ENCODE results near the gene ARL8A.
"Not testable (repeated sequence)": the region's sequence is repeated elsewhere in the genome, so short reads cannot be mapped to it uniquely, and the experiment has no call there.

The ARL8A gene

GRCh38 chr1:202176949-202177927 lies 32.7 kb upstream of the ARL8A start:
- no peak for DNase-seq (ENCODE audit: low spot score)

- DNase-seq (ENCODE audit: low spot score) = no peak
These were observed 29.5 kb upstream of the ARL8A start for GRCh38 chr1:202173993-202174392.

DNA sequence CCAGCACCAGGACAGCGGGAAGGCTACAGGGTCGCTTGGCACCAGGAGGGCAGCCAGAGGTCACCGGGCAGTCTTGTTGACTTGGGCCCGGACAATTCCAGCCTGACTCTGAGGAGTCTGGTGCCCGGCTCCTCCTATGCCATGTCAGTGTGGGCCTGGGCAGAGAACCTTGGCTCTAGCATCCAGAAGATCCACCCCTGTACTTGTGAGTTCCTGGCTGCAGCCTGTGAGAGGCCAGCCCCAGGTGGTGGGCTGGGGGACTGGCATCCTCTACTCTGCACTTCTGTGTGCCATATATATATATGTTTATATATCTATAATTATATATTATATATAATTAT lies 27.4 kb upstream of the ARL8A start:
- DNase-seq (ENCODE audit: low spot score) = no peak

GRCh38 chr1:202171292-202172014 lies 26.9 kb upstream of the ARL8A start:
- no peak for DNase-seq (ENCODE audit: low spot score)

GRCh38 chr1:202170726-202171125 lies 26.2 kb upstream of the ARL8A start:
- no peak for DNase-seq (ENCODE audit: low spot score)

GRCh38 chr1:202168861-202169260 lies 24.3 kb upstream of the ARL8A start:
- DNase-seq (ENCODE audit: low spot score) = no peak

DNA sequence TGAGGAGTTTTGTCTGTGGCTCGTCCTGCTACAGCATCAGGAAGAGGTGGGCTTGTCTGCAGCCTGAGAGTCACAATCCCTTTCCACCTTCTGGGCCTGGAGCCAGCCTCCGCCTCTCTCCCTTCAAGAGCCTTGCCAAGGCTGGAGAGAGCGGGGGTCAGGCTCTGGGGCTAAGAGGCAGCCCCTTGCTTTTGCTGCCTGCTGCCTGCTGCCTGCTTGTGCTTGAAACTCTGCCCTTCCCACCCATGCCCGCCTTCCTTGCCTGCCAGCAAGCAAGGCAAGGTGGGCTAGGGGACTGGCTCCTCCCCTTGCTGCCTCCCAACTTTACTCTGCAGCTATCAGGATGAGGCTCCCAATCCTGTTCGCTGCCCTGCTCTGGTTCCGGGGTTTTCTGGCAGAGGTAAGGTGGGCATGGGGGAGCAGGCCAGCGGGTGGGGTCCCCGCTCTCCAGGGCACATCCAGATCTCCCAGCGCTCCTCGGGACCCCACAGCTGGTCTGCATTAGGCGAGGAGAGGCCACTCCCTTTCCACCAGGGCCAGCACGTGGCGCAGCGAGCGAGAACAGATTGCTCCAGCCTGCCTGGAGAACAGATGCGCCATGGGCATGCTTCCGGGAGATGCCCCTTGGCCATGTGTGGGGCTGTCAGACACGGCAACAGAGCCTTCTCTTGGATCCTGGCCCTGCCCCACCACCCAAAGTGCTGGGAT lies 23.3 kb upstream of the ARL8A start:
- DNase-seq (ENCODE audit: low spot score) = peak; percentile 75

- DNase-seq (ENCODE audit: low spot score) = not testable (repeated sequence)
These were observed 22.5 kb upstream of the ARL8A start for GRCh38 chr1:202167054-202167453.

GRCh38 chr1:202165942-202166843 lies 21.7 kb upstream of the ARL8A start:
- no peak for DNase-seq (ENCODE audit: low spot score)

DNA sequence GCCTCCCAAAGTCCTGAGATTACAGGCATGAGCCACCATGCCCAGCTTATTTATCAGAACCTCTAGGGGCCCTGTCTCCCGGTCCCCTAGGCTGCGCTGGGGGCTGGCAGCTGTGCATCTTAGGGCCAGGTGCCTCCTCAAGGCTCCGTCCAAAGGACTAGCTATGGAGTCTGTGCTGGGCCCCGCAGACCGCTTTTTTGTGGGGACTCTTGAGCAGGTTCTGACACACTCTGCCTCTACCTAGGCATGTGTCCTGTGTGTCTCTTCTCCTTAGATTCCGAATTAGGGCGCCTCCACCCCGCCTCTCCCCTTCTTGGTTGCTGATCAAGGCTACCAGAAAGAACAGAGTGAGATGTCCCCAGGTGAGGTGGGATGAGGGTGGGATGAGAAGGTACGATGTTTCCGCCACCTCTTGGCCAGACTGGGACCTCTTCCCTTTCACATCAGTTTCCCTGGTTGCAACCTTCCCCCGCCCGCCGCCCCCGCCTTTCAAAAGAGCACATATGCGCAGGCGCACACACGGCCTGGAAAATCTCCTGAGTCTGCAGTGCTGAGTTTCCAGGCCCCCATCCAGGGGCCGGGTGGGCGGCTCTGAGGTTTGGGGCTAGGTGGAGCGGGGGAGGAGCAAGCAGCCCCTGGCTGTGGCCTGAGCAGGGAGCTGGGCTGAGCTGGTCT lies 20.9 kb upstream of the ARL8A start:
- DNase-seq (ENCODE audit: low spot score) = peak; percentile 87

DNA sequence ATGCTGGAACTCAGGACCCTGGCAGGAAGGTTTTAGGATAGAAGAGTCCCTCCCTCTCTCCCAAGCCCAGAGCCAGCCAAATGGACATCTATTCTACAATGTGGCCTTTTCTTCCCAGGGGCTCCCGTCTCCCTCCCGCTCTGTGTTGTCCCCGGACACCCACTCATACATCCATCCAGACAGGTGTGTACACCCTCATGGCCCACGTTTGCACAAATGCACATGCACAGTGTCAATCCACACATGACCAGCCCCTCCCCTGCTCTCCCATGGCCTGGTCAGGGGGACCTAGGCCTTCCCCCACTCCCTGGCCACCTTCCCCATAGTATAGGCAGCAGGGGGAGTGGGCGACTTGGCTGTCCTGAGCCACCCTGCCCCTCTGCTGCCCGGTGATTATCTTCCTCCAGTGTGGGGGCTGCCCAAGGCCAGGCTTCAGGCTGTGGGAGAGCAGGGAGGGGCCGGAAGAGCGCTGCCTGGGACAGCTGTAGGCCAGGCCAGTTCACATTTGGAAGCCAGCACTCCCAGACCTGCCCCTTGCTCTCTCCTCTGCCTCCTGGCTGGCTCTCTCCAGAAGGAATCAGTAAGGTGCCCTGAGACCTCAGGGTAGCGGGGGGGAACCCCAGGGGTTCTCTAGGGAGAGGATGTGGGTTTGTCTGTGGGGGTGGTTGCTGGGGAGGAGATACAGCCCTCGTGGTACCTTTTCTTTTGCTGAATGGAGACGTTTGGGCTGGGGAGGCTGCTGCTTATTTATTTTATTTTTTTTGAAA lies 19.9 kb upstream of the ARL8A start:
- no peak for DNase-seq (ENCODE audit: low spot score)

DNA sequence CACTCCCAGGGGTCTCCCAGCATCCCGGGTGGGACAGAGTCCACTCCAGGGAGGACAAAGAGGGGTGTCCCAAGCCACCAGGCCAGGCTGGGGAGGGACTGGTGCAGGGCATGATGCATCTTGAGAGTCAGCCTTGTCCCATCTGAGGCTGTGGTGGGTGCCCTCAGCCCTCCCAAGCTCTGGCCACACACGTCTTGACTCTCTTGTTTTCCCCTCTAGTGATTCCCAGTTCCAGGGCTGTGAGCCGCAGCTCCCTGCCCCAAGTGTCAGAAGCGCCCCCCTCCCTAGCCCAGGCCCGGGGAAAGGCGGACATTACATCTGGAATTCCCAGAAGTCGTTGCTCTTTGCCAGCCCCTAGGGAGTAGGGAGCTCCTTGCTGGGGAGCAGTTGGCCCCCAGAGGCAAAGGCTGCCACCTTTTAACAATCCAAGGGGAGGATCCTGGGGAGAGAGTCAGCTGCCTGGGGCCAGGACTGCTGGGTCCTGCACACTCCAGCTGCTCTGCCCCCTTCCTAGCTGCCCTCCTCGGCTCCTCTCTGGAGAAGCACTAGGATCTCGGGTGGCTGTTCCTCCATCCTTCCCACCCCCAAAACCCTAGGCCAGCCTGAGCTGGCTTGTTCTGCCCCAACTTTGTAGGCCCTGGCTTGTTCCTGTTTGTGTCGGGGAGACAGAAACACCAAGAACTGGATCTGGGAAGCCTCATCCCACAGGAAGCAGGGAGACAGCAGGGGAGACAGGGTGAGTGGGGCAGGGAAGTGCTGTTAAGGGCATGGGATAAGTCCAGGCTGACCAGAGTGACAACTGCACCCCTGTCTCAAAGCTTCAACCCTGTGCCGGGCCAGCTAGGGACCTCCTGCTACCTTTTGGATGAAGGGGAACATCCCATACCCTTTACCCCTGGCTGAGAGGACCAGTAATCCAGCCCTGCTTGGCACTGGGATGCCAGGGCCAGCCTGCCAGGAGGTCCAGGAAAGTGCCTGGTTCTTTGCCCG lies 19.0 kb upstream of the ARL8A start:
- no peak for DNase-seq (ENCODE audit: low spot score)

DNA sequence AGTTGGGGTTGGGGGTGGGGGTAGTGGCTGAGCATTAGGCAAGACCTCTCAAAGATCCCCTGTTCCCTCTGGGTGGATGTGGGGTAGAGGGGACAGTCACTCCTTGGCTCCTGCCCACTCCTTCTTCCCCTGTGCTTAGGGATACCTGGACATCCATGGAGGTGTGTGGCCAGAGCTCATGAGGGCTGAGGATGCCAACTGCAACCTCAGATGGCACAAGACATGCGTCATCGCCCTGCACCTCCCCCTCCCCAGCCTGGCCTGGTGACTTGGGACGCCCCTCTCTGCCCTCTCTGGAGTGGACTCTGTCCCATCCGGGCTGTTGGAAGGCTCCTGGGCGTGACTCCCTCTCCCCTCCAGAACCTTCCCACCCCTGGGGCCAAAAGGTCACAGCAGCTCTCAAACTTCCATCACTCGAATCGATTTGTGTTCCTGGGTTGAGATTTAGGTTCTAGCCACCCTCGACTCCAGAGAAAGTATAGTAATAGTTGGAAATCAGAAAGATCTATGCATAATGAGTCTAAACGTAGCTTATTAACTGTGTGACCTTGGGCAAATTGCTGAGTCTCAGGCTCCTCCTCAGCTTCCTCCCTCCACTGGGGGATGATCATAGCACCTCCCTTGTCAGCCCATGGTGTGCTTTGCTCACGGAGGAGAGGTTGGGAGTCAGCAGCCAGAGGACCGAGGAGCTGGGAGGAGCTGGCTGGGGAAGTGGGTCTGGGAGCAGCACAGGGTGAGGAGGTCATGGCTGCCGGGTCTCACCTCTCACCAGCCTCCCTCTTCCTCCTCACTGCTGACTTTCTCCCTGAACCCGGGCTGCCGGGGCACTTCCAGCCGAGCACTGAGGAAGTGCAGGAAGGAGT lies 18.1 kb upstream of the ARL8A start:
- no peak for DNase-seq (ENCODE audit: low spot score)

GRCh38 chr1:202162047-202162417 lies 17.5 kb upstream of the ARL8A start:
- DNase-seq (ENCODE audit: low spot score) = no peak

DNA sequence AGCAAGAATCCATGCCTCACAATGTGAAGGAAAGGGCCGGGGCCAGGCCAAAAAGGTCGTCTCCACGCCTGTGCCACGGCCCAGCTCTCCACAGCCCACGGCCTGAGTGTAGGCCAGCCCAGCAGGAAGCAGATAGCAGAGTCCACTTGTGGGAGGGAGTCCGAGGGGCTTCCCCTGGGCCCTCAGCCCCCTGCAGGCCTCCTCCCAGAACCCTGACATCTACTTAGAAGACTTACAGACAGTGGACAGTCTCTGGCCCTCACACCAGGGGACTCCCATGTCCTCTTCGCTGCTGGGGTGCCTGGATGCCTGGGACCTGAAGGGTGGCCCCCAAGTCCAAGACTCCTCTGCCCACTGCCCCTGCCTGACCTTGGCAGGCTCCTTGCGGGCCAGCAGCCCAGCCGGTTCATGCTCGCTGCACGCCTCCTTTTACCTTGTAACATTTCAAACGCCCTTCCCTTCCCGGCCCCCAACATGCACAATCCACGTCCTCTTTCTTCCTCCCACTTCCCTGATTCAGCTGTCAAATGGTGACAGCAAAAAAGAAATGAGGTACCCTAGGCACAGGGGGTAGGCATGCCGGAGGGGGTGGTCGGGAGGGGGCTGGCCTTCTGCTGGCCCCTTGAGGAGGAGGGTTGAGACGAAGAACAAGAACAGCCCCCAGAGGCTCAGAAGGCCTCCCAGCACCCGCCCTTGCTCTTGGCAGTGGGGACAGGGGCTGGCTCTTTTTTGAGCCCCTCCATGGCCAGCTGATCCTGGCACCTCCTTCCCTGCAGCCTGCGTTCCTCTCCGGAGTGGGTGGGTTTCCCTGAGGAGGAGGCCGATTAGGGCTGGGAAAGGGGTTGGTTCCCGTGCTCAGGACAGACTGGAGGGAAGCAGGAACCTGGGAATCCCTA lies 16.9 kb upstream of the ARL8A start:
- DNase-seq (ENCODE audit: low spot score) = no peak

DNA sequence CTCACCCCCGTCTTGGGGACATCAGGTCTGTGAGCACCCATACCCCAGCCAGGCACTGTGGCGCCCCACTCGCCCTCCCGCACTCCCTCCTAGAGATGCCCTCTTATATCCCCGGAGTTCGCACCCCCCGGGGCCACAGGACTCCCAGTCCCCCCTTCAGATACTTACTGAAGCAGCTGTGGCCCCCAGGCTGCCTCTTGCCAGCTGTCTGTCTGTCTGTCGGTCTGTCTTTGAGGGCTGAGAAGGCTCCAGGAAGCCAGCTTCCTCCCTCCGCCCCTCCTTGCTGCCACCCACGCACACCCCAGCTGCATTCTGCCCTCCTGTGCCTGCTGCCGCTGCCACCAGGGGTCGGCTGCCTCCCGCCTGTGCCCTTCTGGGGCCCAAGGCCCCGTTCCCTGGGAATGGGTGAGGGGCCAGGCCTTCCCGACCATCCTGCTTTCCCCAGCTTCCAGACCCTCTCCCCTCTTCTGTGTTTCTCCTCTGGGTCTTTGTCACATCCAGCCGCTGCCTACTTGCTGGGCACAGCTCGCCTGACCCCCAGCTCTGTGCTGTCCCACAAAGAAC lies 15.9 kb upstream of the ARL8A start, which contains the start of gene PTPN7:
PTPN7 (minus strand) TSS at position 226 of the 564 bp plus-strand sequence. CDS start 1,200 bp downstream, outside the sequence.
- no peak for DNase-seq (ENCODE audit: low spot score)

All from SK-N-DZ (cell line).